HFFc6 (cell line): ENCODE results near the gene FAS. TPM values are rescaled to one million over a fixed set of nuclear protein-coding genes. Genes with fewer than 3 reads are reported as not detected.

Experiments
- DNase-seq: peaks from one replicate; pipeline ENCODE4 v3.0.0-alpha.2; 2018
- H3K27ac Mint-ChIP-seq: 2 replicates; pipeline ENCODE4 v1.8.0; 2020; ENCODE audit warnings: mild to moderate bottlenecking, mixed read lengths
- H3K27me3 Mint-ChIP-seq: 2 replicates; pipeline ENCODE4 v1.8.0; 2021; ENCODE audit warnings: mild to moderate bottlenecking, moderate library complexity, mixed read lengths; ENCODE audit not compliant: insufficient read depth
- H3K36me3 Mint-ChIP-seq: 2 replicates; pipeline ENCODE4 v1.8.0; 2021; ENCODE audit warnings: low read depth, mixed read lengths
- H3K4me1 Mint-ChIP-seq: 2 replicates; pipeline ENCODE4 v1.8.0; 2020; ENCODE audit warnings: low read depth, mixed read lengths
- H3K4me3 Mint-ChIP-seq: 2 replicates; pipeline ENCODE4 v1.8.0; 2020; ENCODE audit warnings: mild to moderate bottlenecking, moderate library complexity, mixed read lengths
- H3K9me3 Mint-ChIP-seq: 2 replicates; pipeline ENCODE4 v1.8.0; 2020; ENCODE audit warnings: mild to moderate bottlenecking, mixed read lengths
- microRNA-seq: library from miRNA; unstranded; fragments of <30 nt; microRNA quantifications from one replicate; pipeline ENCODE4, GENCODE V29; 2019
- total RNA-seq, 6 experiments: library from RNA; stranded (reverse); fragmentation: NEBNext Ultra II Directional; extraction: Animal tissue kit (Norgen Biotek cat#: 25700); gene quantifications; 2 replicates in 1 of 6; 3 replicates in 5 of 6; pipeline ENCODE4 v1.2.3, GENCODE V29; 2021
- TF ChIP-seq, protein P1 (sequence below): fragments of 200-600 bp; sonication (generic); IDR thresholded peaks from 2 replicates; pipeline ENCODE4 v1.5.0; 2021; ENCODE audit warnings: antibody characterized with exemption, mild to moderate bottlenecking

The FAS gene
- total RNA-seq, 6 experiments from 2014 or later: 52.9 to 62.9 (median 57.5) TPM

GRCh38 chr10:89053555-89053954 lies 63.0 kb downstream of the FAS start:
- H3K9me3 Mint-ChIP-seq: no peaks in the 10 kb centered on the region
- H3K27me3 Mint-ChIP-seq: no peaks in the 10 kb centered on the region
- no peak overlapping the region for H3K27ac Mint-ChIP-seq
- TF ChIP-seq, protein P1, sequence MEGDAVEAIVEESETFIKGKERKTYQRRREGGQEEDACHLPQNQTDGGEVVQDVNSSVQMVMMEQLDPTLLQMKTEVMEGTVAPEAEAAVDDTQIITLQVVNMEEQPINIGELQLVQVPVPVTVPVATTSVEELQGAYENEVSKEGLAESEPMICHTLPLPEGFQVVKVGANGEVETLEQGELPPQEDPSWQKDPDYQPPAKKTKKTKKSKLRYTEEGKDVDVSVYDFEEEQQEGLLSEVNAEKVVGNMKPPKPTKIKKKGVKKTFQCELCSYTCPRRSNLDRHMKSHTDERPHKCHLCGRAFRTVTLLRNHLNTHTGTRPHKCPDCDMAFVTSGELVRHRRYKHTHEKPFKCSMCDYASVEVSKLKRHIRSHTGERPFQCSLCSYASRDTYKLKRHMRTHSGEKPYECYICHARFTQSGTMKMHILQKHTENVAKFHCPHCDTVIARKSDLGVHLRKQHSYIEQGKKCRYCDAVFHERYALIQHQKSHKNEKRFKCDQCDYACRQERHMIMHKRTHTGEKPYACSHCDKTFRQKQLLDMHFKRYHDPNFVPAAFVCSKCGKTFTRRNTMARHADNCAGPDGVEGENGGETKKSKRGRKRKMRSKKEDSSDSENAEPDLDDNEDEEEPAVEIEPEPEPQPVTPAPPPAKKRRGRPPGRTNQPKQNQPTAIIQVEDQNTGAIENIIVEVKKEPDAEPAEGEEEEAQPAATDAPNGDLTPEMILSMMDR: no peak
- no peaks in the 10 kb centered on the region for H3K36me3 Mint-ChIP-seq
- DNase-seq: no peak
- no peak overlapping the region for H3K4me3 Mint-ChIP-seq
- H3K4me1 Mint-ChIP-seq: no peaks in the 10 kb centered on the region

DNA sequence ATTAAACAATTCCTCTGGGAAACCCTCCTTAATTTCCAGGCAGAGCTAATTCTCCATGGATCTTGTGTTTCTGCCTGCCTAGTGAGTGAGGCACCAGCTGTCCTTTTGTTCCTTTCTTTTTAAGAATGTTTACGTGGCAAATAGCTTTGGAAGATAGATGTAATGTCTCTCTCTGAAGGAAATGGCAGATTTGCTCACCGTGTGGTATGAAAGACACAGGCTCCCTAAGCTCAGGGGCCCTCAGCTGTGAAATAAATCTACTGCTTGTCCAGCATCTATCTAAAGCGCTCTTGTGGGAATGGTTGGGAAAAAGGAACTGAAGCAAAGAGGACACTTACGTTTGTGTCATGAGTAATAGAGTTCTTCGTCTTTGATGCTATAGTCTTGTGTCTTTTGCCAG lies 64.6 kb downstream of the FAS start:
- H3K9me3 Mint-ChIP-seq: no peaks in the 10 kb centered on the region
- H3K27me3 Mint-ChIP-seq: no peaks in the 10 kb centered on the region
- no peak overlapping the region for H3K27ac Mint-ChIP-seq
- no peaks in the 10 kb centered on the region for H3K4me1 Mint-ChIP-seq
- TF ChIP-seq, protein P1: no peak
- H3K4me3 Mint-ChIP-seq: no peak overlapping the region
- H3K36me3 Mint-ChIP-seq: no peaks in the 10 kb centered on the region
- no peak for DNase-seq

GRCh38 chr10:89062861-89063260 lies 72.3 kb downstream of the FAS start:
- Mint-ChIP-seq H3K9me3 (no peaks in the 10 kb centered on the region), H3K4me3 (no peak overlapping the region), H3K27me3 (no peaks in the 10 kb centered on the region), H3K36me3 (no peaks in the 10 kb centered on the region), H3K27ac (no peak overlapping the region), H3K4me1 (peaks cover 22% of the 10 kb centered on the region)
- TF ChIP-seq, protein P1: no peak
- DNase-seq: no peak

GRCh38 chr10:89063465-89063864 lies 72.9 kb downstream of the FAS start:
- H3K9me3 Mint-ChIP-seq: no peaks in the 10 kb centered on the region
- no peak overlapping the region for H3K27ac Mint-ChIP-seq
- no peaks in the 10 kb centered on the region for H3K36me3 Mint-ChIP-seq
- H3K27me3 Mint-ChIP-seq: no peaks in the 10 kb centered on the region
- TF ChIP-seq, protein P1: no peak
- peaks cover 22% of the 10 kb centered on the region for H3K4me1 Mint-ChIP-seq
- H3K4me3 Mint-ChIP-seq: no peak overlapping the region
- DNase-seq: no peak

- Mint-ChIP-seq H3K9me3 (no peaks in the 10 kb centered on the region), H3K4me3 (no peak overlapping the region), H3K27ac (no peak overlapping the region), H3K27me3 (no peaks in the 10 kb centered on the region), H3K4me1 (peaks cover 22% of the 10 kb centered on the region), H3K36me3 (no peaks in the 10 kb centered on the region)
- TF ChIP-seq, protein P1: no peak
- no peak for DNase-seq
Measured at GRCh38 chr10:89064748-89065147, 74.2 kb downstream of the FAS start.

Small RNA genes lying within 50 kb of the gene (microRNA-seq; reads per million reads assigned to microRNA genes)
- gene MIR4679-1 (not detected), gene MIR4679-2 (not detected)

Other genes with a start within 250 kb of the FAS start
- gene LIPN, start 230.8 kb upstream of the FAS start, total RNA-seq: not detected
- gene LIPM, start 188.1 kb upstream of the FAS start, total RNA-seq: not detected
- not detected for gene ANKRD22, start 139.0 kb upstream of the FAS start, total RNA-seq
- 10 to 100 TPM; 28.8 to 44.9 (median 40.6) TPM for gene STAMBPL1, start 110.6 kb upstream of the FAS start, total RNA-seq
- gene ACTA2, start 38.0 kb upstream of the FAS start, total RNA-seq: 100 to 1,000 TPM; 112 to 178 (median 164) TPM
- under 1 TPM in 5 of 6 experiments, not detected in 1; 0.09 to 0.18 (median 0.12) TPM for gene CH25H, start 216.5 kb downstream of the FAS start, total RNA-seq